Activated T-cell treated with anti-CD3 and anti-CD28 coated beads, Interleukin-2, amount 50 U/mL, for 1 hour (primary cell): ENCODE measurements around the gene HPD.
"Not testable (repeated sequence)": the region's sequence is repeated elsewhere in the genome, so short reads cannot be mapped to it uniquely, and the experiment has no call there.

Source experiments
- DNase-seq: peaks from one replicate; pipeline ENCODE4 v3.0.0-alpha.2; 2020

The HPD gene

GRCh38 chr12:121861636-121862254 lies 3.1 kb upstream of the HPD start:
- DNase-seq, result no peak

- DNase-seq, result not testable (repeated sequence)
These were observed 2.0 kb upstream of the HPD start for GRCh38 chr12:121860699-121861098.

GRCh38 chr12:121860257-121860656 lies 1.6 kb upstream of the HPD start:
- DNase-seq, result no peak

- DNase-seq, result no peak
These were observed 369 bp downstream of the HPD start for GRCh38 chr12:121858318-121858661.

- no peak for DNase-seq
These were observed 1.1 kb downstream of the HPD start for GRCh38 chr12:121857322-121858246.

- DNase-seq, result not testable (repeated sequence)
These were observed 6.3 kb downstream of the HPD start for GRCh38 chr12:121852392-121852791.

- DNase-seq, result no peak
These were observed 9.0 kb downstream of the HPD start for GRCh38 chr12:121849665-121850064.

- no peak for DNase-seq
These were observed 9.4 kb downstream of the HPD start for GRCh38 chr12:121849211-121849610.

- no peak for DNase-seq
These were observed 13.0 kb downstream of the HPD start for GRCh38 chr12:121845701-121846100.

- no peak for DNase-seq
These were observed 15.2 kb downstream of the HPD start for GRCh38 chr12:121843236-121843982.

GRCh38 chr12:121839993-121840761 lies 18.5 kb downstream of the HPD start:
- no peak for DNase-seq

GRCh38 chr12:121839106-121839992 lies 19.3 kb downstream of the HPD start:
- peak; percentile 100 for DNase-seq

- no peak for DNase-seq
These were observed 20.5 kb downstream of the HPD start for GRCh38 chr12:121838126-121838525.

GRCh38 chr12:121837680-121838079 lies 21.0 kb downstream of the HPD start:
- no peak for DNase-seq

GRCh38 chr12:121831571-121832245 lies 27.0 kb downstream of the HPD start:
- no peak for DNase-seq

GRCh38 chr12:121830588-121831265 lies 27.9 kb downstream of the HPD start:
- DNase-seq, result no peak

GRCh38 chr12:121830134-121830533 lies 28.5 kb downstream of the HPD start:
- no peak for DNase-seq

GRCh38 chr12:121829250-121829918 lies 29.3 kb downstream of the HPD start:
- no peak for DNase-seq

GRCh38 chr12:121828826-121829225 lies 29.8 kb downstream of the HPD start:
- no peak for DNase-seq

- no peak for DNase-seq
These were observed 30.4 kb downstream of the HPD start for GRCh38 chr12:121828306-121828705.
